T-helper 17 cell (primary cell): ENCODE data around the gene FAM200C. TPM values are rescaled to one million over a fixed set of nuclear protein-coding genes. Genes with fewer than 3 reads are reported as not detected.
A peak's percentile ranks its signal among the peaks of the same experiment; 100 is the strongest.

Source experiments
- ATAC-seq: fragments of 150-1000 bp; cut with Tn5 transposase; 2 replicates; pipeline ENCODE4 v1.10.0; 2021; ENCODE audit warnings: mild to moderate bottlenecking, moderate library complexity
- DNase-seq, 3 donors: peaks; one replicate each; pipeline versions ENCODE4 v3.0.0 to v3.0.0-alpha.2; 2020 to 2021
- H3K9me3 ChIP-seq: one replicate; pipeline ENCODE4 v1.7.0; 2013; ENCODE audit warnings: low read length, mild to moderate bottlenecking; ENCODE audit not compliant: control insufficient read depth, poor library complexity, severe bottlenecking
- H3K27ac Mint-ChIP-seq: one replicate; pipeline ENCODE4 v1.8.0; 2022; ENCODE audit warnings: mild to moderate bottlenecking, moderate library complexity, mixed read lengths
- H3K27me3 Mint-ChIP-seq: one replicate; pipeline ENCODE4 v1.8.0; 2022; ENCODE audit warnings: mixed read lengths
- H3K36me3 Mint-ChIP-seq: one replicate; pipeline ENCODE4 v1.8.0; 2022; ENCODE audit warnings: low read depth, mixed read lengths
- H3K4me1 Mint-ChIP-seq: one replicate; pipeline ENCODE4 v1.8.0; 2022; ENCODE audit warnings: mild to moderate bottlenecking, mixed read lengths
- H3K4me3 Mint-ChIP-seq: one replicate; pipeline ENCODE4 v1.8.0; 2022; ENCODE audit warnings: mild to moderate bottlenecking, moderate library complexity, mixed read lengths
- total RNA-seq, 4 donors: library from RNA in 2 of 4; stranded (reverse) in 2 of 4; gene quantifications; one replicate each; pipeline ENCODE4 v1.2.3 and lab custom pipeline; 2022 to 2026

FAM200C gene
- total RNA-seq, 2 donors from 2014 or later = not detected

DNA sequence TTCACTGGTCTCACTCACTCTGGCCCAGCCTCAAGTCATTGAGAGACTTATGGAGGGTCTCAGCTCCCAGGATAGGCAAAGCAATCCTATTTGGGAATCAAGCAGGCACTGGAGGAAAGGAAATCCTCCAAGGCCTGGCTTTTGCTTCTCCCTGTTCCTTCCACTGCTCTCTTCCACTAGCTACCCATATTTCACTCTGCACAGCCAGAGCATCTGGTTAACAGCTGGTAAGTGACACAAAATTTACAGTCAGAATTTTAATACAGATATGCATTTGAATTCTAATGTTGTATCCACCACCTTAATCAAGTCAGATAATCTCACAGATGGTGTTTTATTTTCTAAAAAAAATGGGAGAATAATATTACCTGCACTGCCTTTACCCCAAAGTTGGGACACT lies 28.6 kb downstream of the FAM200C start:
- Mint-ChIP-seq H3K4me3 (peak overlapping the region; percentile 73), H3K27me3 (peaks cover 91% of the 10 kb centered on the region), H3K36me3 (peaks cover 12% of the 10 kb centered on the region), H3K4me1 (peaks cover 21% of the 10 kb centered on the region), H3K27ac (no peak overlapping the region)
- no peak for DNase-seq
- no peak for ATAC-seq
- no peaks in the 10 kb centered on the region for H3K9me3 ChIP-seq

DNA sequence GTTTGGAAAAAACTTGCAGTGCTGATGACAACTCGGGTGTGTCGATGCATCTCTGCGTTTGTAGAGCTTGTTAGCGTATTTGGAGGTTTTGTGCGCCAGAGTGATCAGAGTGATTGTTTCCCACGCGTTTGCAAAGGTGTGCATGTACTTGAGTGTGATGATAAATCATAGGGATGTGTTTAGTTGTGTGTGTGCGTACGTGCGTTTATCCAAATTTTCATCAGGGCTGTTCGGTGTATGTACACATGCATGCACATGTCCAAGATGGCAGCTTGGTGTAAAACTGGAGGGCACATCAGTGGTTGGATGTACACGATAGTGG lies 29.2 kb downstream of the FAM200C start:
- DNase-seq (no peak), ATAC-seq (no peak)
- H3K4me3 Mint-ChIP-seq = peak overlapping the region; percentile 73
- H3K27me3 Mint-ChIP-seq = peaks cover 85% of the 10 kb centered on the region
- peaks cover 12% of the 10 kb centered on the region for H3K36me3 Mint-ChIP-seq
- no peaks in the 10 kb centered on the region for H3K9me3 ChIP-seq
- H3K4me1 Mint-ChIP-seq = peaks cover 21% of the 10 kb centered on the region
- no peak overlapping the region for H3K27ac Mint-ChIP-seq

DNA sequence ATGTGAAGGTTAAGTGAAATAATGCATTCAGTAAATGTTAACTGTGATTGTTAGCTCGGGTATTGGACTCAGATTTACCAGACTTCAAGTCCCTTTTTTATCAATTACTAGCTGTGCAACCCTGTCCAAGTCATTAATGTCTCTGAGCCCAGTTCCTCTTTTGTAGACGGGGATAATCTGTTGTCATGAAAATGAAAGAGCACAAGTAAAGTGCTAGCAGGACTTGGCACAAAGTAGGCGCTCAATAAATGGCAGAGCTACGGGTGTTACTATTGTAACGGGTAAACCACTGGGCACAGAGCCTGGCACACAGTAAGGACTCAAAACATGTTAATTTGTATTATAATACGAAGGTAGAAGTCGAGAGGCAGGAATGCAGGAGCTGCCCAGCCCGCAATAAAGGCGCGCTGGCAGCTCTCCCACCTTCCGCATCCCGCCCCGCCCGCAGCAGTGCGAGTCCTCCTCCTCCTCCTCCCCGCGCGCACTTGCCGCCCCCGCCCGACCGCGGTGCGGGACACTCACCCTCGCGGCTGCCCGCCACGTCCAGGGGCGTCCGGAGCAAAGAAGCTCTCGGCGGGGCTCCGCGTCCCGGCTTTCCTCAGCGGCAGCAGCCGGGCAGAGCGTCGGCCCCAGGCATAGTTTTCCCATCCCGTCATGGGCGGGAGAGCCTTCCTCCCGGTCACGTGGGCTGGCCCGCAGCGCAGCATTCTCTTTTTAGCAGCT lies 29.7 kb downstream of the FAM200C start, which contains the start of gene C1QTNF2:
Gene C1QTNF2, minus strand, starts transcription at position 637 of the 723 bp plus-strand sequence. CDS start 15,615 bp downstream, outside the sequence.
- ATAC-seq = no peak
- peaks cover 85% of the 10 kb centered on the region for H3K27me3 Mint-ChIP-seq
- peaks cover 21% of the 10 kb centered on the region for H3K4me1 Mint-ChIP-seq
- no peak within 1 kb of the TSS for H3K27ac Mint-ChIP-seq
- peaks cover 12% of the 10 kb centered on the region for H3K36me3 Mint-ChIP-seq
- H3K9me3 ChIP-seq = no peaks in the 10 kb centered on the region
- no peak for DNase-seq
- peak within 1 kb of the TSS; percentile 73 for H3K4me3 Mint-ChIP-seq

DNA sequence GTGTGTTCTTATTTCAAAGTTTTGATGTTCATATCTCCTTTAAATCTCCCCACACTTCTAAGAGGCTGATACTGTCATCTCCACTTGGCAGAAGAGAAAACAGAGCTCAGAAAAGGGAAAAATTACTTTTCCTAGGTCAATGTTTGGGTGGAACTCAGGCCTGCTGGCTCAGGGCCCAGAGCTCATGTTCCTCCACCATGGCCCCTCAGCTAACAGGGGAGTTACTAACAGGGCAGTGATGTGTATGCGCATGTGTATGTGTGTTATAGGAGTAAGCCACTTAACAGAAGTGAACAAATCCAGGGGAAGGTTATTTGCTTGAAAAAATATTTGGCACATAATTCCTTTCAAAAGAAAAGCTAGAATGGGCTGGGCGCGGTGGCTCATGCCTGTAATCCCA lies 32.0 kb downstream of the FAM200C start:
- no peak for ATAC-seq
- Mint-ChIP-seq H3K4me1 (peaks cover 21% of the 10 kb centered on the region), H3K27me3 (peaks cover 84% of the 10 kb centered on the region), H3K4me3 (no peak overlapping the region), H3K27ac (no peak overlapping the region), H3K36me3 (peaks cover 12% of the 10 kb centered on the region)
- DNase-seq = no peak
- H3K9me3 ChIP-seq = no peaks in the 10 kb centered on the region

DNA sequence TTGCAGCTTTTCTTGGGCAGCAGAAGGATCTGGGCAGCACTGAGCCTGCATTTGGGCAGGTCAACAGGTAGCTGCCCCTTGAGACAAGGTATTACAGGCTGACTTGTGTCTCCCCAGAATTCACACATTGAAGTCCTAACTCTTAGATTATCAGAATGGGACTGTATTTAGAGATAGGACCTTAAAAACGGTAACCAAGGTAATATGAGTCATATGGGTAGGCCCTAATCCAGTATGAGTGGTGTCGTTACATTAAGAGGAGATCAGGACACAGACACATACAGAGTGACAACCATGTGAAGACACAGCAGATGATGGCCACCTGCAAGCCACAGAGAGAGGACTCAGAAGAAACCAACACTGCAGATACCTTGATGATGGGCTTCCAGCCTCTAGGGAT lies 32.6 kb downstream of the FAM200C start:
- DNase-seq = no peak
- peaks cover 77% of the 10 kb centered on the region for H3K27me3 Mint-ChIP-seq
- H3K4me1 Mint-ChIP-seq = peaks cover 21% of the 10 kb centered on the region
- H3K9me3 ChIP-seq = no peaks in the 10 kb centered on the region
- no peak for ATAC-seq
- no peak overlapping the region for H3K27ac Mint-ChIP-seq
- no peak overlapping the region for H3K4me3 Mint-ChIP-seq
- H3K36me3 Mint-ChIP-seq = peaks cover 12% of the 10 kb centered on the region

DNA sequence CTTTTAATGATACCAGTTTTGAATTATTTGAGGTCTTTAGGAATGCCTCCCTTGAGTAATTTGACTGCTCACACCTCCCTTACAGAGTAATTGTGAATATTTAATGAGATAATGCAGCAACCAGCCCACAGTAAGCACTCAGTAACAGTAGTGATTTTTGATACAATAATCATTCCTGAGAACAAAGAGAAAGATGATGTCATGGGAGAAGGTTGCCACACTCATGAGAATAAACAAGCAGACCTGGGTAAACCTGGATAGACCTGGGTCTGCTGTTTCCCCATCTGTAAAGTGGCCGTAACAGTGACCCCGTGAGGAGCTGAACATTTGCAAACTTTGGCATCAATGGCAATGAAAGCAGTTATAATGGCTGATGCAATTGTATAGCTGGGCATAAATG lies 33.6 kb downstream of the FAM200C start:
- H3K9me3 ChIP-seq = no peaks in the 10 kb centered on the region
- Mint-ChIP-seq H3K4me1 (peaks cover 21% of the 10 kb centered on the region), H3K36me3 (peaks cover 10% of the 10 kb centered on the region), H3K27me3 (peaks cover 76% of the 10 kb centered on the region), H3K27ac (no peak overlapping the region), H3K4me3 (no peak overlapping the region)
- ATAC-seq = no peak
- no peak for DNase-seq

DNA sequence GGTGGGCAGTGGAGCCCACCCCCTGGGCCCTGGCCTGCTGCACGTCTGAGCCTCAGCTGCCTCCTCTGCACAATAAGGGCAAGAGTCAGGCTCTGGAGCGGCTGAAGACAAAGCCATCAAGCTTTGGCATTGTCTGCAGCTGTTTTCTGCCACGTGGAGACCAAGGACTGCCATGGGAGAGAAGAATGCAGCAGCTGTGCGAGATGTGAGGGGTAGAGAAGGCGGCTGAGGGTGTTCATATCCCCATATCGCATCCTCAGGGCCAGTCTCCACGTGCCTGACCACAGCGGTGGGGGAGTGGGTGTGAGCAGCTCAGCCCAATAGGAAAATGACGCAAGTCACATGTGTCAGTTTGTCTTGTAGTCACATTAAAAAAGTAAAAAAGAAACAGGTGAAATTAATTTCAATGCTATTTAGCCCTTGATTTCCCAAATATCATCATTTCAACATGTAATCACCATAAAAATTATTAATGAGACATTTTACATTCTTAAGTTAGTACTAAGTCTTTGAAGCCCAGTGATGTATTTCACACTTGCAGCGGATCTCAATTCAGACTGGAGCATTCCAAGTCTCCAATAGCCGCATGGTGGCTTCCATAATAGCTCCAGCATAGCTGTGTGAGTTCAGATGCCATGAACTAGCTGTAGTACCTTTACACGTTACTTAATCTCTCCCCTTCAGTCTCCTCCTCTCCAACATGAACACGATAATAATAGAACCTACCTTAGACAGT lies 36.0 kb downstream of the FAM200C start:
- no peak for ATAC-seq
- H3K9me3 ChIP-seq = no peaks in the 10 kb centered on the region
- Mint-ChIP-seq H3K27me3 (peaks cover 63% of the 10 kb centered on the region), H3K4me3 (no peak overlapping the region), H3K27ac (no peak overlapping the region), H3K36me3 (peaks cover 3% of the 10 kb centered on the region), H3K4me1 (peaks cover 6% of the 10 kb centered on the region)
- no peak for DNase-seq

DNA sequence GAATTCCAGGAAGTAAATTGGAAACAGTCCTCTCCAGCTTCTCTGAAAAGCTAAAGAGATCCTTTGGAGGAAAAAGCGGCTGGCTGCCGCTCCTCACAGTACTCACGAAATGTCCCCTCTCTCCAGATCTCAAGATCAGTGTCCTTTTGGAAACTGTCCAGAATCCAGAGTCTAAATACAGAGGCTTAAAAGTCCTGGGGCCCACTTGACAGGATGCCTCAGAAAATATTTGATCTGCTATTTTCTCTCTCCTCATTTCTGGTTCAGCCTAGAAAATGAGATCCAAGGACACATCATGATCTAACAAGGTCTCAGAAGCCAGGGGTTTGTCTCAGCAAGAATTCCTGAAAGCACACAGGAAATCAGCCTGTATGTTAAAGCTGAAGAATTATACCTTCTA lies 36.6 kb downstream of the FAM200C start:
- DNase-seq = no peak
- Mint-ChIP-seq H3K27me3 (peaks cover 57% of the 10 kb centered on the region), H3K36me3 (no peaks in the 10 kb centered on the region)

DNA sequence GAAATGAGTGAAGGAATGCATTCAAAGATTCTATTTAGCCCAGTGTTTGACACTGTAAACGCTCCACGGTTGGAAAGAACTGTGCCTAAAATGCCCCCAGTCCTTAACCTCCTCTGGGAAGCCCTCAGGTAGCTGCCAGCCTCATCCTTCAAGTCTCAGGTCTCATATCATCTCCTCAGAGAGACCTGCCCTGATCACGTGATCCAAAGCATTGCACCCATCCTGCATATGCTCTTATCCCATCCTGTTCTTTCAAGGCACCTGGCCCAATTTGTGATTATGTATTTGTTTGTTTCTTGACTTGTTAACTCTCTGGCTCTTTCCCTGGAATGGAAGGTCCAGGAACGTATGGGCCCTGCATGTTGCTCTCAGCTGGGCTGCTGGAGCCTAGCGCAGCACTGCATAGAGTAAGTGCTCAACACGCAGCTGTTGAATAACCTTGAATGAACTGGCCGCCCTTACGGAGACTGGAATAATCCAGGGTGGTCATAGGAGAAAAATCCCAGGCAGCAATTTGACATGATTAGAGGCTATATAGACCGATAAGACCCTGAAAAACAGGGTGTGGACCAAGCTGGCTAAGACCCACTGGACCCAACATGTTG lies 38.1 kb downstream of the FAM200C start:
- H3K27me3 Mint-ChIP-seq = peaks cover 51% of the 10 kb centered on the region
- no peaks in the 10 kb centered on the region for H3K9me3 ChIP-seq
- H3K4me3 Mint-ChIP-seq = no peak overlapping the region
- no peaks in the 10 kb centered on the region for H3K36me3 Mint-ChIP-seq
- peaks cover 2% of the 10 kb centered on the region for H3K4me1 Mint-ChIP-seq
- no peak overlapping the region for H3K27ac Mint-ChIP-seq
- DNase-seq (no peak), ATAC-seq (no peak)

More for the DNA sequence above, 36.6 kb downstream of the FAM200C start:
- Mint-ChIP-seq H3K27ac (no peak overlapping the region), H3K4me3 (no peak overlapping the region), H3K4me1 (peaks cover 4% of the 10 kb centered on the region)
- ATAC-seq = no peak
- H3K9me3 ChIP-seq = no peaks in the 10 kb centered on the region

DNA sequence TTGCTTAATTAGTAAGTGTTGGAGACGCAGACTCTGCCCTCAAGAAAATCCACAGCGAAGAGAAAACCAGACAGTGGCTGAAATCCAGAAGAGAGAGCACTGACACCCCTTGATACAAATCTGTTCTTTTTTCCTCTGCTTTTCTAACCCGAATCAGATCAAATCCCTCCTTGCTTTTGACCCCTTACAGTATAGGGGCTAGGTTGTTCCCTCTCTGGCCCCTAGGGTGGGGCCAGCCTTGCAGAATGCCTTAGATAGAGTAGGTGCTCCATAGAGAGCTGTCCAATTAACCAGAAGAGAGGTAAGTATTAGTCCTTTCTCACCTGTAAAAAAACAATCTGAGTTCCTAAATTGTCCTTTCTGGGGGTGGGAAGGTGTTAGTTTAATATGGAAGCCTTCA lies 39.5 kb downstream of the FAM200C start:
- H3K4me3 Mint-ChIP-seq = no peak overlapping the region
- H3K27me3 Mint-ChIP-seq = peaks cover 50% of the 10 kb centered on the region
- no peak overlapping the region for H3K27ac Mint-ChIP-seq
- no peaks in the 10 kb centered on the region for H3K36me3 Mint-ChIP-seq
- DNase-seq (no peak), ATAC-seq (no peak)
- peaks cover 2% of the 10 kb centered on the region for H3K4me1 Mint-ChIP-seq
- no peaks in the 10 kb centered on the region for H3K9me3 ChIP-seq

DNA sequence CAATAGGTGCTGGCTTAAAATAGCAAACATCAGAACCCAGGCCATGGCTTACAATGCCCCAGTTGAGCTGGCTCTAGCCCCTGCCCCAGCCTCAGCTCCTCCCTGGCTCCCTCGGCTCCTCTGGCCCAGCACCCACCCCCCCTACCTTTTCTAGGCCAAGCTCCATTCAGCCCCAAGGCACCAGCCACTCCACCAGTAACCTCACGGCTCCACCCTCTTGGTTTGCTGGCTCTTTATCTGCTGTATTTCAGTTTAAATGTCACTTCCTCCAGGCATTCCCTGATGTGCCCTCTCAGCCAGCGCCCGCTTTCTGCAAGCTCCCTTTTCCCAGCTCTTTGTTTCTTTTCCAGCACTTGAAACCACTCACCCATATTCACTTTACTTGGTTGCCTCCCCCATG lies 40.0 kb downstream of the FAM200C start:
- H3K9me3 ChIP-seq = no peaks in the 10 kb centered on the region
- Mint-ChIP-seq H3K27me3 (peaks cover 45% of the 10 kb centered on the region), H3K4me1 (peaks cover 2% of the 10 kb centered on the region), H3K4me3 (no peak overlapping the region), H3K36me3 (no peaks in the 10 kb centered on the region), H3K27ac (no peak overlapping the region)
- DNase-seq (no peak), ATAC-seq (no peak)

DNA sequence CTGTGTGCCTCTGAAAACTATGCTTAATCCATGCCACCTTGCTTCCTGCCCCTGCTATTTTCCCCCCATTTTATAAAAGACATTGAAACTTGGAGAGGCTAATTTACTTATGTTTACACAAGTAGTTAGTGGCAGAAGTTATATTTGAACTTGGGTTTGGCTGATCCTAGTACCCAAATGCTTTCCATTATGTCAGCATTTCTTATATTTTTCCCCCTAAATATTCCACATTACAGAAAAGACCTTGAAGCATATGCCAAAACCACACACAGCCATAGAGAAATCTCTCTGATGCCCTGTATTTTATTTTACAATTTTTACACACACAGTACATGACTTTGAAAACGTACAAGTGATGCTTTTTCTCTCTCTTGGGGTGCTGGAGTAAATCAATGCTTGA lies 40.6 kb downstream of the FAM200C start:
- Mint-ChIP-seq H3K4me1 (peaks cover 2% of the 10 kb centered on the region), H3K27ac (no peak overlapping the region), H3K4me3 (no peak overlapping the region), H3K27me3 (peaks cover 39% of the 10 kb centered on the region), H3K36me3 (no peaks in the 10 kb centered on the region)
- H3K9me3 ChIP-seq = no peaks in the 10 kb centered on the region
- ATAC-seq = no peak
- DNase-seq = no peak

DNA sequence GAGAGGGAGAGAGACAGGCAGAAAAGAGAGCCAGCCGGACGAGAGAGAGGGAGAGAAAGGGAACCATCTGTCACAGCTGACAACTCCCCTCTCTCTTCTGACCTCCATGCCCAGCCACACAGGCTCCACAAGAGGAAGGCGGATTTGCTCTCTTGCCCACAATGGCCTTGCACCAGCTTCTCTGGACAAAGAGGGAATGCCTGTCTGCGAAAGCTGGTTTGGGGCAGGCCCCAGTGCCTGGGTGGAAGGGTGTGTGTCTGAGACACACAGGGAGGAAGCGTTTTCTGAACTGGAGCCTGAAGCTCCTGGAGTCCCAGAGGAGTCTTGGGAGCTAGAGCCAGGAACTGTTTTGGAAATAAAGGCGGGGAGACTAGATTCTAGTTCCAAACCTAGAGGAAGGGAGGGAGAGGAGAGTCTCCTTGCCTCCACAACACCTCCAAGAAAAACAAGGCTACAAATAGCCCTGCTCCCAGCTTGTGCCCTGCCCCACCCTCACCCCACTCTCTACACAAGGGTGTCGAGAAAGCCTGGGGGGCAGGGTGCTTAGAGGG lies 41.9 kb downstream of the FAM200C start:
- Mint-ChIP-seq H3K36me3 (no peaks in the 10 kb centered on the region), H3K4me1 (peaks cover 2% of the 10 kb centered on the region), H3K4me3 (no peak overlapping the region), H3K27me3 (peaks cover 32% of the 10 kb centered on the region), H3K27ac (no peak overlapping the region)
- DNase-seq = no peak
- no peaks in the 10 kb centered on the region for H3K9me3 ChIP-seq
- no peak for ATAC-seq
